H1 (cell line): Measurements from ENCODE around the gene POPDC3. TPM values are rescaled to one million over a fixed set of nuclear protein-coding genes. Genes with fewer than 3 reads are reported as not detected.

Experiments
- CTCF ChIA-PET: fragments of 300-600 bp; sonication (Branson Sonifier 250); formaldehyde crosslinking; loops from one replicate; lab custom pipeline; 2021; ENCODE audit not compliant: partially characterized antibody; lab: Charles Lee
- POLR2A ChIA-PET: fragments of 300-600 bp; sonication (Branson Sonifier 250); formaldehyde crosslinking; loops from one replicate; lab custom pipeline; 2021; ENCODE audit warnings: inconsistent platforms; ENCODE audit not compliant: partially characterized antibody; lab: Charles Lee
- DNase-seq, 2 experiments: peaks; one replicate each; pipeline versions ENCODE4 v3.0.0 to v3.0.0-alpha.2; 2010 to 2022; ENCODE audit warnings: low spot score in 2 of 2, low read depth in 1 of 2, mixed read lengths in 1 of 2
- FAIRE-seq: peaks from 2 replicates; lab custom pipeline; 2011; peaks lifted over from hg19 to GRCh38; lab: Jason Lieb, UNC
- H2AFZ ChIP-seq: 2 replicates; pipeline ENCODE4 v1.8.1; 2012; ENCODE audit warnings: low read length, inconsistent platforms
- H2AK5ac ChIP-seq: 2 replicates; pipeline ENCODE4 v1.6.1; 2013; ENCODE audit warnings: low read depth, low read length
- H2BK120ac ChIP-seq: replicated peaks from 2 replicates; pipeline ENCODE3; 2013; ENCODE audit warnings: low read depth, low read length, inconsistent platforms
- H2BK12ac ChIP-seq: 2 replicates; pipeline ENCODE4 v1.6.1; 2013; ENCODE audit warnings: low read depth, low read length
- H2BK15ac ChIP-seq: 2 replicates; pipeline ENCODE4 v1.6.1; 2013; ENCODE audit warnings: low read length
- H2BK20ac ChIP-seq: 2 replicates; pipeline ENCODE4 v1.6.1; 2013; ENCODE audit warnings: low read length
- H2BK5ac ChIP-seq: 2 replicates; pipeline ENCODE4 v1.6.1; 2013; ENCODE audit warnings: low read depth, low read length
- H3K14ac ChIP-seq: 2 replicates; pipeline ENCODE4 v1.6.1; 2013; ENCODE audit warnings: inconsistent platforms; ENCODE audit not compliant: insufficient read length
- H3K18ac ChIP-seq: 2 replicates; pipeline ENCODE4 v1.6.1; 2013; ENCODE audit warnings: low read length; ENCODE audit errors: extremely low read depth
- H3K23ac ChIP-seq: 2 replicates; pipeline ENCODE4 v1.6.1; 2013; ENCODE audit warnings: inconsistent platforms; ENCODE audit not compliant: insufficient read length
- H3K23me2 ChIP-seq: 2 replicates; pipeline ENCODE4 v1.6.1; 2013; ENCODE audit warnings: low read depth, low read length
- H3K27ac ChIP-seq: 2 replicates; pipeline ENCODE4 v1.6.1; 2011; ENCODE audit warnings: low read depth, low read length, inconsistent platforms
- H3K27me3 ChIP-seq, 4 experiments: replicated peaks in 1 of 4; 1 replicate in 1 of 4; 2 replicates in 3 of 4; pipeline versions ENCODE4 v1.6.1 to v1.8.1; 2011 to 2013; ENCODE audit warnings: low read length in 3 of 4, mild to moderate bottlenecking in 3 of 4, inconsistent platforms in 2 of 4, mixed read lengths in 2 of 4, moderate library complexity in 1 of 4; ENCODE audit not compliant: control insufficient read depth in 3 of 4, insufficient read depth in 3 of 4; ENCODE audit errors: extremely low read depth in 1 of 4
- H3K36me3 ChIP-seq, 4 experiments: 2 replicates each; pipeline versions ENCODE4 v1.6.1 to v1.8.1; 2011 to 2013; ENCODE audit warnings: mild to moderate bottlenecking in 4 of 4, low read length in 3 of 4, moderate library complexity in 2 of 4, control low read depth in 1 of 4, inconsistent platforms in 1 of 4; ENCODE audit not compliant: insufficient read depth in 4 of 4, control insufficient read depth in 2 of 4
- H3K4ac ChIP-seq: replicated peaks from 2 replicates; pipeline ENCODE3; 2013; ENCODE audit warnings: low read length, low read depth, mixed read lengths, inconsistent platforms; ENCODE audit not compliant: insufficient read length
- H3K4me1 ChIP-seq, 4 experiments: replicated peaks in 1 of 4; 1 replicate in 1 of 4; 2 replicates in 3 of 4; pipeline versions ENCODE4 v1.6.1 to v1.8.1; 2011 to 2013; ENCODE audit warnings: low read length in 3 of 4, inconsistent platforms in 2 of 4, mixed read lengths in 1 of 4; ENCODE audit not compliant: insufficient read depth in 4 of 4, control insufficient read depth in 3 of 4
- H3K4me2 ChIP-seq, 2 experiments: 2 replicates each; pipeline versions ENCODE4 v1.6.1 to v1.8.1; 2011 to 2013; ENCODE audit warnings: low read depth in 2 of 2, low read length in 2 of 2, control low read depth in 1 of 2, inconsistent platforms in 1 of 2, mild to moderate bottlenecking in 1 of 2; ENCODE audit not compliant: insufficient read depth in 1 of 2
- H3K4me3 ChIP-seq, 4 experiments: fragments of 200-600, 300-600 bp in 1 of 4; sonication (generic), shearing (Covaris generic), sonication (Bioruptor Twin) in 1 of 4; 2 replicates each; pipeline versions ENCODE4 v1.5.1 to v1.8.1; 2011 to 2016; ENCODE audit warnings: low read length in 4 of 4, low read depth in 3 of 4, control low read depth in 2 of 4, inconsistent platforms in 2 of 4, mild to moderate bottlenecking in 2 of 4, mixed read lengths in 1 of 4, moderate library complexity in 1 of 4; ENCODE audit not compliant: insufficient read depth in 2 of 4; ENCODE audit errors: extremely low read depth in 1 of 4
- H3K56ac ChIP-seq: replicated peaks from 2 replicates; pipeline ENCODE3; 2013; ENCODE audit warnings: low read depth, mild to moderate bottlenecking, mixed read lengths, low read length, inconsistent platforms; ENCODE audit not compliant: insufficient read length
- H3K79me1 ChIP-seq: 2 replicates; pipeline ENCODE4 v1.6.1; 2013; ENCODE audit warnings: low read depth, low read length, control low read depth
- H3K79me2 ChIP-seq, 2 experiments: 2 replicates each; pipeline versions ENCODE4 v1.6.1 to v1.8.1; 2012 to 2013; ENCODE audit warnings: low read length in 2 of 2, mild to moderate bottlenecking in 2 of 2, inconsistent platforms in 1 of 2; ENCODE audit not compliant: insufficient read depth in 2 of 2, control insufficient read depth in 1 of 2
- H3K9ac ChIP-seq, 4 experiments: replicated peaks in 1 of 4; 1 replicate in 1 of 4; 2 replicates in 3 of 4; pipeline versions ENCODE4 v1.6.1 to v1.8.1; 2011 to 2013; ENCODE audit warnings: low read depth in 3 of 4, low read length in 3 of 4, control low read depth in 2 of 4, mild to moderate bottlenecking in 2 of 4, moderate library complexity in 2 of 4, inconsistent platforms in 1 of 4; ENCODE audit errors: extremely low read depth in 1 of 4
- H3K9me3 ChIP-seq, 2 experiments: 2 replicates each; pipeline versions ENCODE4 v1.6.1 to v1.8.1; 2012 to 2013; ENCODE audit warnings: mild to moderate bottlenecking in 2 of 2, moderate library complexity in 2 of 2, control low read depth in 1 of 2, inconsistent platforms in 1 of 2, low read depth in 1 of 2, low read length in 1 of 2, mixed read lengths in 1 of 2; ENCODE audit not compliant: insufficient read depth in 2 of 2
- H4K20me1 ChIP-seq, 2 experiments: replicated peaks in 1 of 2; 2 replicates each; pipeline versions ENCODE3 to v1.8.1; 2011 to 2013; ENCODE audit warnings: inconsistent platforms in 2 of 2, low read length in 2 of 2, mild to moderate bottlenecking in 1 of 2; ENCODE audit not compliant: insufficient read depth in 2 of 2, control insufficient read depth in 1 of 2
- H4K5ac ChIP-seq: 2 replicates; pipeline ENCODE4 v1.6.1; 2013; ENCODE audit warnings: low read length, low read depth, mixed read lengths, inconsistent platforms; ENCODE audit not compliant: insufficient read length
- H4K8ac ChIP-seq: 2 replicates; pipeline ENCODE4 v1.8.0; 2013; ENCODE audit warnings: mild to moderate bottlenecking, moderate library complexity, low read length, inconsistent platforms; ENCODE audit not compliant: insufficient read depth; ENCODE audit errors: extremely low read depth
- H4K91ac ChIP-seq: replicated peaks from 2 replicates; pipeline ENCODE3; 2013; ENCODE audit warnings: low read length, mixed read lengths, inconsistent platforms; ENCODE audit not compliant: insufficient read length
- ATF3 ChIP-seq: IDR thresholded peaks from 2 replicates; pipeline ENCODE4 v1.6.1; 2011; ENCODE audit warnings: low read depth, mild to moderate bottlenecking, low read length; ENCODE audit not compliant: insufficient read depth
- CBX5 ChIP-seq: fragments of 300-800, 300-1000 bp; sonication (generic); IDR thresholded peaks from 2 replicates; pipeline ENCODE4 v1.7.1; 2016; ENCODE audit warnings: antibody characterized with exemption, low read length, low read depth
- CHD1 ChIP-seq: IDR thresholded peaks from 2 replicates; pipeline ENCODE4 v1.6.1; 2012; ENCODE audit warnings: low read depth, low read length, improper control_type of control experiment
- CTBP2 ChIP-seq: IDR thresholded peaks from 2 replicates; pipeline ENCODE4 v1.7.0; 2011; ENCODE audit warnings: borderline replicate concordance, mild to moderate bottlenecking, moderate library complexity, mixed read lengths, low read length; ENCODE audit not compliant: insufficient read depth, insufficient read length
- GTF2F1 ChIP-seq: IDR thresholded peaks from 2 replicates; pipeline ENCODE4 v1.6.1; 2012; ENCODE audit warnings: low read depth, low read length, improper control_type of control experiment, borderline replicate concordance
- KDM4A ChIP-seq: IDR thresholded peaks from one replicate; pipeline ENCODE4 v1.7.1; 2012; ENCODE audit warnings: low read depth, mild to moderate bottlenecking, moderate library complexity, low read length, inconsistent platforms; ENCODE audit not compliant: severe bottlenecking
- MAFK ChIP-seq: IDR thresholded peaks from 2 replicates; pipeline ENCODE4 v1.6.1; 2012; ENCODE audit warnings: low read depth, mild to moderate bottlenecking, improper control_type of control experiment, low read length
- POU5F1 ChIP-seq: IDR thresholded peaks from 2 replicates; pipeline ENCODE4 v1.6.1; 2011; ENCODE audit warnings: low read depth, mild to moderate bottlenecking, low read length, moderate library complexity
- RBBP5 ChIP-seq: IDR thresholded peaks from 2 replicates; pipeline ENCODE4 v1.7.1; 2012; ENCODE audit warnings: low read depth, mild to moderate bottlenecking, inconsistent platforms, low read length, moderate library complexity, borderline replicate concordance
- SP4 ChIP-seq: IDR thresholded peaks from 2 replicates; pipeline ENCODE4 v1.6.1; 2012; ENCODE audit warnings: low read length, inconsistent platforms
- TAF1 ChIP-seq: IDR thresholded peaks from 2 replicates; pipeline ENCODE4 v1.6.1; 2011; ENCODE audit warnings: mild to moderate bottlenecking, low read depth, low read length
- TBP ChIP-seq: IDR thresholded peaks from 2 replicates; pipeline ENCODE4 v1.6.1; 2011; ENCODE audit warnings: low read depth, low read length, improper control_type of control experiment
- TCF12 ChIP-seq: IDR thresholded peaks from 2 replicates; pipeline ENCODE4 v1.6.1; 2011; ENCODE audit warnings: low read depth, mild to moderate bottlenecking, low read length
- WGBS, 2 experiments: shearing (Covaris generic) in 1 of 2; methylation state at CpG; one replicate each; pipeline versions ENCODE4 v1.1.6 to v1.1.7; 2013 to 2015; ENCODE audit warnings: low lambda C conversion rate in 2 of 2, mixed read lengths in 2 of 2, inconsistent platforms in 1 of 2, low coverage in 1 of 2, missing lambda C conversion rate in 1 of 2; ENCODE audit not compliant: insufficient replicate concordance in 2 of 2, insufficient coverage in 1 of 2, insufficient read length in 1 of 2; ENCODE audit errors: extremely low coverage in 1 of 2, missing lambda C conversion rate in 1 of 2; 5-methylcytosine and 5-hydroxymethylcytosine counted together
- polyA plus RNA-seq, 7 experiments: library from polyadenylated mRNA; depleted of rRNA in 3 of 7; stranded (reverse) in 5 of 7; unstranded in 2 of 7; fragments of >200 nt in 5 of 7; fragments of 200-250 nt in 2 of 7; gene quantifications; 1 replicate in 5 of 7; 2 replicates in 1 of 7; 4 replicates in 1 of 7; pipeline versions ENCODE4 v1.2.1 to v1.2.3, GENCODE V29; 2011 to 2013; ENCODE audit warnings: missing spikeins in 2 of 7, mixed read lengths in 2 of 7
- total RNA-seq: library from RNA; stranded (reverse); fragmentation: NEBNext Ultra II Directional; extraction: Animal tissue kit (Norgen Biotek cat#: 25700); gene quantifications from 2 replicates; pipeline ENCODE4 v1.2.1, GENCODE V29; 2021
- TF ChIP-seq, protein P1 (sequence below): IDR thresholded peaks from 2 replicates; pipeline ENCODE4 v1.6.1; 2011; ENCODE audit warnings: low read length, improper control_type of control experiment

Gene POPDC3
- total and polyA plus RNA-seq, 2 of the 8 experiments (the other 6 are each of a cell fraction or from before 2014, with no cell fraction given): 3.7 to 6.5 TPM

DNA sequence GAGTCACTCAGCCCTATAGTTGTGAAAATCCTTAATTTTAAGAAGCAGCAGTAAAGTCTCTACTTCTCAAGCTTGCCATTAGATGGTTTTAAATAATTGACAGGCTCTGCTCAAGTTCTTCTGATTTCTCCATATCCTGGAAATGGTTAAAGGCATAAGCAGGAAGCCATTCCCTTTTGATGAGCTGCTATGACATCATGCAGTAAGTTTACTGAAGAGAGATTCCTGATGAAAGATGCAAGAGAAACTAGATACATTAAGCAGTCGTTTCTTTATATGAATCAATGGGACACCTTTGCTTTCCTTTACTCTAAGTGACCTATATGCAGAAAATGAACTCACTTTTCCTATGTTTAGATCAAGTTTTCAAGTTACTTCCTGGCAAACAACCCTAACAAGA, 9.8 kb downstream of the POPDC3 start:
- POLR2A ChIA-PET: no interaction called here
- WGBS, 2 experiments: 39% methylated on average over 1 of the region's 1 CpG; no CpG with 5 or more reads in 1 of the 2 experiments
- FAIRE-seq: no peak
- TF ChIP-seq TCF12: no peak
- no peak for TF ChIP-seq CHD1
- no peak for TF ChIP-seq POU5F1
- no peak for TF ChIP-seq ATF3
- no peak for TF ChIP-seq GTF2F1
- TF ChIP-seq, protein P1, sequence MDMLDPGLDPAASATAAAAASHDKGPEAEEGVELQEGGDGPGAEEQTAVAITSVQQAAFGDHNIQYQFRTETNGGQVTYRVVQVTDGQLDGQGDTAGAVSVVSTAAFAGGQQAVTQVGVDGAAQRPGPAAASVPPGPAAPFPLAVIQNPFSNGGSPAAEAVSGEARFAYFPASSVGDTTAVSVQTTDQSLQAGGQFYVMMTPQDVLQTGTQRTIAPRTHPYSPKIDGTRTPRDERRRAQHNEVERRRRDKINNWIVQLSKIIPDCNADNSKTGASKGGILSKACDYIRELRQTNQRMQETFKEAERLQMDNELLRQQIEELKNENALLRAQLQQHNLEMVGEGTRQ: no peak
- TF ChIP-seq CBX5: no peak
- TF ChIP-seq RBBP5: no peak
- no peak for TF ChIP-seq TAF1
- TF ChIP-seq SP4: no peak
- no peak for TF ChIP-seq CTBP2
- TF ChIP-seq TBP: no peak
- no peak for TF ChIP-seq MAFK
- TF ChIP-seq KDM4A: no peak

More for the DNA sequence above, 9.8 kb downstream of the POPDC3 start:
- H3K18ac ChIP-seq: no peak overlapping the region
- H4K91ac ChIP-seq: no peak overlapping the region
- H3K9me3 ChIP-seq: no peaks in the 10 kb centered on the region
- H2AK5ac ChIP-seq: no peak overlapping the region
- H3K4me1 ChIP-seq: no peaks in the 10 kb centered on the region
- H3K56ac ChIP-seq: no peak overlapping the region
- H3K27me3 ChIP-seq: no peaks in the 10 kb centered on the region
- CTCF ChIA-PET: no interaction called here
- no peak overlapping the region for H2BK20ac ChIP-seq
- H2BK15ac ChIP-seq: no peak overlapping the region
- H4K8ac ChIP-seq: no peak overlapping the region
- H3K79me2 ChIP-seq: no peaks in the 10 kb centered on the region
- no peak overlapping the region for H3K4me2 ChIP-seq
- H2BK120ac ChIP-seq: no peak overlapping the region
- H2AFZ ChIP-seq: no peak overlapping the region
- H3K9ac ChIP-seq: no peak overlapping the region
- no peak overlapping the region for H2BK5ac ChIP-seq
- no peak overlapping the region for H3K4ac ChIP-seq
- no peaks in the 10 kb centered on the region for H3K79me1 ChIP-seq
- H4K5ac ChIP-seq: no peak overlapping the region
- no peak overlapping the region for H2BK12ac ChIP-seq
- H3K14ac ChIP-seq: no peak overlapping the region
- H3K23ac ChIP-seq: no peak overlapping the region
- no peak for DNase-seq
- H4K20me1 ChIP-seq: no peaks in the 10 kb centered on the region
- no peak overlapping the region for H3K4me3 ChIP-seq
- H3K27ac ChIP-seq: no peak overlapping the region
- H3K36me3 ChIP-seq: no peaks in the 10 kb centered on the region
- H3K23me2 ChIP-seq: no peaks in the 10 kb centered on the region
